Breast epithelium (tissue), 4 donors: ENCODE measurements around the gene KCNH6. TPM values are rescaled to one million over a fixed set of nuclear protein-coding genes. Genes with fewer than 3 reads are reported as not detected.
A peak's percentile ranks its signal among the peaks of the same experiment; 100 is the strongest.

Source experiments
- DNase-seq, 2 donors: peaks; one replicate each; pipeline ENCODE4 v3.0.0-alpha.2; 2019; ENCODE audit warnings: low spot score in 2 of 2
- H3K27ac ChIP-seq, 2 donors: fragments of 200-600 bp; sonication (generic) in 1 of 2; one replicate each; pipeline ENCODE4 v1.5.1; 2016 to 2019; ENCODE audit warnings: mild to moderate bottlenecking in 1 of 2
- H3K27me3 ChIP-seq, 2 donors: fragments of 200-600 bp; sonication (generic) in 1 of 2; one replicate each; pipeline versions ENCODE4 v1.5.1 to v1.6.0; 2017 to 2019; ENCODE audit warnings: control low read depth in 1 of 2, mild to moderate bottlenecking in 1 of 2
- H3K36me3 ChIP-seq: fragments of 200-600 bp; one replicate; pipeline ENCODE4 v1.5.1; 2019
- H3K4me1 ChIP-seq, 2 donors: fragments of 200-600 bp; sonication (generic); one replicate each; pipeline ENCODE4 v1.5.1; 2016 to 2019; ENCODE audit warnings: control low read depth in 1 of 2
- H3K4me3 ChIP-seq, 3 donors: fragments of 200-600 bp; sonication (generic); 1 replicate in 2 of 3; 2 replicates in 1 of 3; pipeline ENCODE4 v1.5.1; 2016 to 2019; ENCODE audit warnings: mild to moderate bottlenecking in 3 of 3, moderate library complexity in 2 of 3
- H3K9me3 ChIP-seq, 2 donors: fragments of 200-600 bp; sonication (generic) in 1 of 2; one replicate each; pipeline ENCODE4 v1.5.1; 2016 to 2019; ENCODE audit warnings: control low read depth in 1 of 2
- CTCF ChIP-seq, 3 donors: fragments of 450-650 bp; IDR thresholded peaks; one replicate each; pipeline ENCODE4 v1.5.1; 2016 to 2017; ENCODE audit warnings: antibody characterized with exemption in 3 of 3, mild to moderate bottlenecking in 3 of 3, moderate library complexity in 3 of 3
- POLR2A ChIP-seq: fragments of 450-650 bp; IDR thresholded peaks from one replicate; pipeline ENCODE4 v1.6.1; 2016; ENCODE audit warnings: antibody characterized with exemption, mild to moderate bottlenecking, moderate library complexity
- POLR2AphosphoS5 ChIP-seq, 3 donors: sonication (generic); formaldehyde crosslinking; IDR thresholded peaks; one replicate each; pipeline ENCODE4 v1.6.1; 2017; ENCODE audit warnings: antibody characterized with exemption in 3 of 3
- intact Hi-C: fragments of 100-400 bp; cut with DNase I; formaldehyde crosslinking; loops from one replicate; pipeline ENCODE4 v1.15.1; 2023; ENCODE audit warnings: low total_unique reads
- total RNA-seq, 3 donors: library from RNA; depleted of rRNA; stranded (reverse); fragments of >200 nt; gene quantifications; one replicate each; pipeline ENCODE4 v1.1.0, GENCODE V29; 2016

The KCNH6 gene
- total RNA-seq, 3 donors from 2014 or later = not detected

DNA sequence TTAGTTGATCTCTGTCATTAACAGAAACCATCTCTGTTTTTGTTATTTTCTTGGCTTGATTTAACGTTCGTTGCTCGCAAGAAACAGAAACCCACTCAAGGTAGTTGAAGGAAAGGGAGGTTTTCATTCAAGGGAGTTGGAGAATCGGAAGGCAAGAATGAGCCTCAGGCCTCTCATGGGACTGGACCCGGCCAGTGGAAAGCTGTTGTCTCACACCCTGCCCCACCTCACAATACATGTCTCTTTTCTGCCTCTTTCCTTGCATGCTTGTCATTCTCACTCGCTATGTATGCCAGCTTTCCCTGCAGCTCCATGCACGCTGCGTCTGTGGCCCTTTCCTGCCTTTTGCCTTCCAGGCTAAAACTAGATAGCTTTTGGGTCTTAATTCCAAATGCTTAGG, 45.4 kb downstream of the KCNH6 start:
- intact Hi-C loops = no loop called here
- Histone ChIP-seq H3K4me1 (no peaks in the 10 kb centered on the region), H3K27me3 (no peaks in the 10 kb centered on the region), H3K27ac (no peak overlapping the region), H3K9me3 (no peaks in the 10 kb centered on the region), H3K36me3 (no peaks in the 10 kb centered on the region), H3K4me3 (no peak overlapping the region)
- TF ChIP-seq POLR2AphosphoS5 (IDR thresholded peaks at IDR 0.05) (no peak), CTCF (IDR thresholded peaks at IDR 0.05) (no peak), POLR2A (no peak)
- DNase-seq = no peak

- Histone ChIP-seq H3K27ac (no peak overlapping the region), H3K27me3 (no peaks in the 10 kb centered on the region), H3K4me1 (no peaks in the 10 kb centered on the region), H3K36me3 (no peaks in the 10 kb centered on the region), H3K9me3 (no peaks in the 10 kb centered on the region), H3K4me3 (no peak overlapping the region)
- no peak for DNase-seq
- TF ChIP-seq CTCF (IDR thresholded peaks at IDR 0.05) = no peak
- TF ChIP-seq POLR2AphosphoS5 (IDR thresholded peaks at IDR 0.05) = no peak
- TF ChIP-seq POLR2A = no peak
- intact Hi-C loops = no loop called here
These were observed 48.6 kb downstream of the KCNH6 start for GRCh38 chr17:63571632-63572310.

DNA sequence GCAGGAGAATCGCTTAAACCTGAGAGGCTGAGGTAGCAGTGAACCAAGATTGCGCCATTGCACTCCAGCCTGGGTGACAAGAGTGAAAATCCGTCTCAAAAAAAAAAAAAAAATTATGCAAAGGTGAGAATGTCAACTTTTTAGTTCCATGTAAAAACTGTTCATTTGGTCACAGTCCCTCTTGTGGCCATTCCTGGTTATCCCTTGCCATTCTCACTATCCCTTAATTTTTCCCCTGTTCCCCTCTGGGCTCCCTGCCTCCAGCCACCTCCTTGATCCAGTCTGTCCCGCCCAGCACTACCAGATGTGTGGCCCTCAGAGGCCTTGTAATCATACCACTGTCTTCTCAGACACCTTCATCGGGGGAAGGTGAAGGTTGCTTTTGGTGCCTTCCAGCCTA, 50.5 kb downstream of the KCNH6 start:
- no peaks in the 10 kb centered on the region for H3K27me3 ChIP-seq
- H3K4me3 ChIP-seq = no peak overlapping the region
- DNase-seq = no peak
- H3K27ac ChIP-seq = no peak overlapping the region
- H3K9me3 ChIP-seq = no peaks in the 10 kb centered on the region
- no peaks in the 10 kb centered on the region for H3K36me3 ChIP-seq
- TF ChIP-seq CTCF (IDR thresholded peaks at IDR 0.05) (peak in 1 of 3 donors; percentile 21), POLR2AphosphoS5 (IDR thresholded peaks at IDR 0.05) (no peak), POLR2A (no peak)
- no peaks in the 10 kb centered on the region for H3K4me1 ChIP-seq
- intact Hi-C loops = no loop called here

GRCh38 chr17:63578027-63578768, 55.0 kb downstream of the KCNH6 start:
- Histone ChIP-seq H3K9me3 (no peaks in the 10 kb centered on the region), H3K36me3 (peaks cover 6% of the 10 kb centered on the region), H3K4me1 (no peaks in the 10 kb centered on the region), H3K27ac (no peak overlapping the region), H3K4me3 (no peak overlapping the region), H3K27me3 (no peaks in the 10 kb centered on the region)
- TF ChIP-seq POLR2AphosphoS5 (IDR thresholded peaks at IDR 0.05) (no peak), POLR2A (no peak), CTCF (IDR thresholded peaks at IDR 0.05) (no peak)
- intact Hi-C loops = no loop called here
- DNase-seq = no peak

- TF ChIP-seq POLR2A (no peak), CTCF (IDR thresholded peaks at IDR 0.05) (no peak), POLR2AphosphoS5 (IDR thresholded peaks at IDR 0.05) (no peak)
- Histone ChIP-seq H3K4me3 (no peak overlapping the region), H3K27me3 (no peaks in the 10 kb centered on the region), H3K36me3 (peaks cover 9% of the 10 kb centered on the region), H3K9me3 (no peaks in the 10 kb centered on the region), H3K27ac (no peak overlapping the region), H3K4me1 (no peaks in the 10 kb centered on the region)
- DNase-seq = no peak
- intact Hi-C loops = no loop called here
These were observed 55.6 kb downstream of the KCNH6 start for GRCh38 chr17:63578769-63579111.
